ENCODE data around the gene RIMS4. TPM values are rescaled to one million over a fixed set of nuclear protein-coding genes. Genes with fewer than 3 reads are reported as not detected.

Gene RIMS4
- polyA plus RNA-seq, 1 donor from 2014 or later, result not detected

- Mint-ChIP-seq H3K27ac (peak overlapping the region in 1 of 3 donors; percentile 70), H3K4me3 (no peak overlapping the region), H3K9me3 (no peaks in the 10 kb centered on the region), H3K4me1 (no peaks in the 10 kb centered on the region), H3K36me3 (no peaks in the 10 kb centered on the region), H3K27me3 (peaks cover 5% of the 10 kb centered on the region)
Observed at GRCh38 chr20:44722990-44723389, 87.4 kb downstream of the RIMS4 start.

- H3K4me1 Mint-ChIP-seq, result no peaks in the 10 kb centered on the region
- H3K27me3 Mint-ChIP-seq, result peaks cover 6% of the 10 kb centered on the region
- H3K4me3 Mint-ChIP-seq, result no peak overlapping the region
- H3K9me3 Mint-ChIP-seq, result no peaks in the 10 kb centered on the region
- H3K27ac Mint-ChIP-seq, result no peak overlapping the region
- no peaks in the 10 kb centered on the region for H3K36me3 Mint-ChIP-seq
Observed at GRCh38 chr20:44721785-44722054, 88.6 kb downstream of the RIMS4 start.

- no peak overlapping the region for H3K27ac Mint-ChIP-seq
- H3K9me3 Mint-ChIP-seq, result no peaks in the 10 kb centered on the region
- H3K36me3 Mint-ChIP-seq, result no peaks in the 10 kb centered on the region
- H3K4me1 Mint-ChIP-seq, result no peaks in the 10 kb centered on the region
- peaks cover 4% of the 10 kb centered on the region for H3K27me3 Mint-ChIP-seq
- H3K4me3 Mint-ChIP-seq, result no peak overlapping the region
Observed at GRCh38 chr20:44720997-44721784, 89.2 kb downstream of the RIMS4 start.

GRCh38 chr20:44720621-44720996, 89.7 kb downstream of the RIMS4 start:
- Mint-ChIP-seq H3K4me3 (no peak overlapping the region), H3K4me1 (no peaks in the 10 kb centered on the region), H3K36me3 (no peaks in the 10 kb centered on the region), H3K9me3 (no peaks in the 10 kb centered on the region), H3K27ac (no peak overlapping the region), H3K27me3 (peaks cover 4% of the 10 kb centered on the region)

DNA sequence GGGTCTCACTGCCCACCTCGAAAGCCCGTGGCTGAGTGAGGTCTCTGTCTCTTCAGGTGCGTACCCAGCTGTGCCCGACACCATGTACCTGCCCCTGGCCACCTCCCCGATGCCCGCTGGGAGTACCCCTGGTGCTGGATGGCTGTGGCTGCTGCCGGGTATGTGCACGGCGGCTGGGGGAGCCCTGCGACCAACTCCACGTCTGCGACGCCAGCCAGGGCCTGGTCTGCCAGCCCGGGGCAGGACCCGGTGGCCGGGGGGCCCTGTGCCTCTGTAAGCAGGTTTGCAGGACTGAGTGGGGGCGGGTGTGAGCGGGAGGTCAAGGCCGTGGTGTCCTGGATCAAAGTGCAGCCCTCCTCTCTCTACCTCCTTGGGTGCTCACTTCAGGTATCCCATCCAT, 90.5 kb downstream of the RIMS4 start:
- H3K9me3 Mint-ChIP-seq, result no peaks in the 10 kb centered on the region
- no peaks in the 10 kb centered on the region for H3K4me1 Mint-ChIP-seq
- no peak overlapping the region for H3K27ac Mint-ChIP-seq
- no peaks in the 10 kb centered on the region for H3K36me3 Mint-ChIP-seq
- H3K4me3 Mint-ChIP-seq, result no peak overlapping the region
- peaks cover 4% of the 10 kb centered on the region for H3K27me3 Mint-ChIP-seq

DNA sequence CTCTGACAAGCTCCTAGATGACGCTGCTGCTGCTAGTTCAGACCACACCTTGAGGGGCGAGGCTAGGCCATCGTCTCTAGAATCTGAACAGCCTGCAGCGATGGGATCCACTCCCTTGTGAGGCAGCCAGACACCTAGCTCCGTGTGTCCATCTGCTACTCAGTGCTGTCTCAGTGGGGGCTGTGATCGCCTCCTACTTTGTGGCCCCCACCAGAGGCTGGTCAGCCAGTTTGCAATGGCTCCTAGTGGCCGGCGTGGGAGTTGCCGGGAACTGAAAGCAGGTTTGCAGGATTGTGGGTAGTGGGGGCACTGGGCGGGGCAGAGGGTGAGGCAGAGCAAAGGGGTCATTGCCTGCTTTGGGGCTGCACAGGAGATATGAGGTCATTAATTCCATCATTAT, 92.4 kb downstream of the RIMS4 start:
- peaks cover 4% of the 10 kb centered on the region for H3K27me3 Mint-ChIP-seq
- H3K9me3 Mint-ChIP-seq, result no peaks in the 10 kb centered on the region
- peaks cover 2% of the 10 kb centered on the region for H3K36me3 Mint-ChIP-seq
- H3K27ac Mint-ChIP-seq, result no peak overlapping the region
- no peak overlapping the region for H3K4me3 Mint-ChIP-seq
- no peaks in the 10 kb centered on the region for H3K4me1 Mint-ChIP-seq

DNA sequence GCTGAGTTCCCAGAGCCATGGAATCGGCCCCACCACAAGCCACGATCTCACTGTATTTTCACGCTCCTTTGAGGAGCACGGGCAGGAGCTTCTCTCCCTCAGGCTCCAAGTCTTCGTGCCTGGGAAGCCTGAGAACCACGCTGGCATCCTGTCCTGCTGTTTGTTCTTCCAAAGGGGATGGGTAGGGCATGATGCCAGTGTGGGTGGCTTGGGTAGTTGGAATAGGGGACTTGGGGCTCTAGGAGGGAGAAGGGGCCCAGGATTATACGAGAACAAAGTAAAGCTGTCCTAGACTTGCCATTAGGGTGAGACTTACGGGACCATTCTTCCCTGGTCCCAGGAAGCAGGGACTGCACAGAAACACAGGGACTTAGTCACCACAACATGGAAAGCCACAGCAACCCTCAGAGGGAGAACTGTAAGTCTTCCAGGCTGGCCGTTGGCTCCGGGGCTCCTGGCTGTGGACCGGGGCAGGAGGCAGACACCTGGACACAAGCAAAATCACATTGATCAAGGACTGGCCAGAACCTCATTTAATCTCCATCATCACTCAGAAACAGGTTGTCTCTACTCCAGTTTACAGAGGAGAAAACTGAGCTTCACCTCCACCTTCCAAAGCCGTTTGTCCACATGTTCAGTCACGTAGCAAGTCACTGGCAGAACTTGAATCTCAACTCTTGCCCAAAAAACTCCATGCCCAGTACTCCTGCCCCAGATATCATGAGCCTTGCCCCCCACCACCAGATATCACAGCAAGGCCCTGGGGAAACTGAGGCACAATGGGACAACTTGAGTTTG, 93.8 kb downstream of the RIMS4 start:
- H3K9me3 Mint-ChIP-seq, result peaks cover 0 to 3% (median 0%) of the 10 kb centered on the region in 3 donors

DNA sequence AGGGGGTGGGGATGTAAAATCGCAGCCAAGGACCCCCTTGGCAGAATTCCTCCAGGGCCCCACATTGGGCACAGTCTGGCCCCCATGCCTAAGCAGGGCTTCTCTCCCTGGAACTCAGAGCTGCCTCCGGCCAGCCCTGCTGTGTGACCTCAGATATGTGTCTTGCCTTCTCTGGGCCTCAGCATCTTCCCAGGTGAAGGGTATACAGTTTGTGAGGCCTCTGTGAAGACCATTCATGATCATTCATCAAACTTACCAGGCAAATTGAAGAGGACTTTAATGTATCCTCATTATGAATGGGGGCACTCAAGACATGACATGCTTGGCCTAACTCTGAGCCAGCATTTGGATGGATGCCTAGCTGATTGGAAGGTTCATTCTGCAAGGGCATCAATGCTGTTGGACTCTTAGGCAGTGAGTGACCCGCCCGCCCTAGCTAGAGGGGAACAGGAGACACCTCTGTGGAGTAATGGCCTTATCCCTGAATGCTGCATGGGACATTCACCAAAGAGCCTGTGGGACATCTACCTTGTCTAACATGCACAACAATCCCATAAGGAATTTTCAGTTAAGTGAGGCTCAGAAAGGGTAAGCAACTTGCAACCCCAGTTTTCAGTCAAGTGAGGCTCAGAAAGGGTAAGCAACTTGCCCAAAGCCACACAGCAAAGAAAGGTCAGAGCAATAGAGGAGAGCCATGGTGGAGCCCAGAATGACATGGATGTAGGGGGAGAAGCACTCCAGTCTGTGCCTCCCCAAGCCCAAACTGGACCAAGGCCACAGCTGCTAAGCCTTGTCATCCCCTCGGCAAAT, 94.6 kb downstream of the RIMS4 start:
- Mint-ChIP-seq H3K4me1 (no peaks in the 10 kb centered on the region), H3K27ac (peak overlapping the region in 1 of 3 donors; percentile 84), H3K4me3 (no peak overlapping the region), H3K36me3 (peaks cover 4% of the 10 kb centered on the region), H3K9me3 (peaks cover 0 to 3% (median 0%) of the 10 kb centered on the region in 3 donors), H3K27me3 (peaks cover 2% of the 10 kb centered on the region)

More for the DNA sequence above, 93.8 kb downstream of the RIMS4 start:
- H3K36me3 Mint-ChIP-seq, result peaks cover 4% of the 10 kb centered on the region
- peaks cover 2% of the 10 kb centered on the region for H3K27me3 Mint-ChIP-seq
- no peak overlapping the region for H3K27ac Mint-ChIP-seq
- no peak overlapping the region for H3K4me3 Mint-ChIP-seq
- H3K4me1 Mint-ChIP-seq, result no peaks in the 10 kb centered on the region

GRCh38 chr20:44714701-44715498, 95.4 kb downstream of the RIMS4 start, which contains the start of gene CCN5:
CCN5 (plus strand) TSS chr20:44715369; CDS start chr20:44715391, 22 bp downstream.
- no peaks in the 10 kb centered on the region for H3K4me1 Mint-ChIP-seq
- peaks cover 0 to 3% (median 0%) of the 10 kb centered on the region in 3 donors for H3K9me3 Mint-ChIP-seq
- peaks cover 2% of the 10 kb centered on the region for H3K27me3 Mint-ChIP-seq
- peak within 1 kb of the TSS in 1 of 3 donors; percentile 84 for H3K27ac Mint-ChIP-seq
- no peak within 1 kb of the TSS for H3K4me3 Mint-ChIP-seq
- peaks cover 4% of the 10 kb centered on the region for H3K36me3 Mint-ChIP-seq

DNA sequence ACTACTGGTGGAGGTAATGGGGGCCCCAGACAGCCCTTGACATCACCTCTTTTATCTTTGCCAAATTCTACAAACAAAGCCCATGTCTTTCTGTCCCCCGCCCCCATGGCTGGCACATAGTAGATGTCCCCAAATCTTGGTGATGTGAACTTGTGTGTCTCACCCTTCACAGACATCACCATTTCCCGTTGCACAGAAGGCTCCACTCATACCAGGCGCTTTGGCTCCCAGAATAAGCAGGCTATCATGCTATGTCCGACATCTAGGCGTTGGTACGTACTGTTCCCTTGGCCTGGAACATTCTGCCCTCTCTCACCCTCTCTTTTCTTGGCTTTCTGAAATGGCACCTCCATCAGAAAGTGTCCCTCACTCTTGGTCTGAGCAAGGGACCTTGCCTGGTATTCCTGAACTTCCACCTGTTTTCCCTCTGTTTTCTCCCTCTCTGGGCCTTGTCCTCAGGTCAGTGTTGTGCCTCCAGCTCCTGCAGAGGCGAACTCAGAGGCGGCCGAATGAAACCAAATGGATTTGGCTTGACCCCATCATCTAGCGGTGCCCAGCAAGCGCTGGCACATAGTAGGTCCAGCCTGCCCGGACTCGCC, 96.1 kb downstream of the RIMS4 start:
- Mint-ChIP-seq H3K4me1 (no peaks in the 10 kb centered on the region), H3K27ac (no peak overlapping the region), H3K27me3 (peaks cover 2% of the 10 kb centered on the region), H3K36me3 (peaks cover 4% of the 10 kb centered on the region), H3K4me3 (no peak overlapping the region), H3K9me3 (peaks cover 0 to 3% (median 0%) of the 10 kb centered on the region in 3 donors)

GRCh38 chr20:44711237-44711636, 99.1 kb downstream of the RIMS4 start:
- no peaks in the 10 kb centered on the region for H3K4me1 Mint-ChIP-seq
- H3K27ac Mint-ChIP-seq, result no peak overlapping the region
- H3K36me3 Mint-ChIP-seq, result peaks cover 4% of the 10 kb centered on the region
- H3K27me3 Mint-ChIP-seq, result no peaks in the 10 kb centered on the region
- H3K4me3 Mint-ChIP-seq, result no peak overlapping the region
- H3K9me3 Mint-ChIP-seq, result peaks cover 0 to 3% (median 0%) of the 10 kb centered on the region in 3 donors

GRCh38 chr20:44709797-44710196, 100.5 kb downstream of the RIMS4 start:
- peaks cover 4% of the 10 kb centered on the region for H3K36me3 Mint-ChIP-seq
- no peaks in the 10 kb centered on the region for H3K4me1 Mint-ChIP-seq
- peaks cover 2% of the 10 kb centered on the region for H3K27me3 Mint-ChIP-seq
- H3K4me3 Mint-ChIP-seq, result no peak overlapping the region
- H3K9me3 Mint-ChIP-seq, result peaks cover 0 to 3% (median 0%) of the 10 kb centered on the region in 3 donors
- H3K27ac Mint-ChIP-seq, result no peak overlapping the region

GRCh38 chr20:44709380-44709779, 101.0 kb downstream of the RIMS4 start:
- Mint-ChIP-seq H3K36me3 (peaks cover 4% of the 10 kb centered on the region), H3K9me3 (peaks cover 0 to 3% (median 0%) of the 10 kb centered on the region in 3 donors), H3K4me3 (no peak overlapping the region), H3K27ac (no peak overlapping the region), H3K4me1 (no peaks in the 10 kb centered on the region), H3K27me3 (peaks cover 2% of the 10 kb centered on the region)

GRCh38 chr20:44707018-44707579, 103.2 kb downstream of the RIMS4 start:
- H3K4me3 Mint-ChIP-seq, result no peak overlapping the region
- peaks cover 0 to 9% (median 2%) of the 10 kb centered on the region in 3 donors for H3K4me1 Mint-ChIP-seq
- H3K9me3 Mint-ChIP-seq, result peaks cover 0 to 3% (median 0%) of the 10 kb centered on the region in 3 donors
- H3K27me3 Mint-ChIP-seq, result peaks cover 14% of the 10 kb centered on the region
- no peak overlapping the region for H3K27ac Mint-ChIP-seq
- H3K36me3 Mint-ChIP-seq, result peaks cover 2% of the 10 kb centered on the region
